GM11168 (cell line): ENCODE results near the gene LMNB1.
"Not testable (repeated sequence)": the region's sequence is repeated elsewhere in the genome, so short reads cannot be mapped to it uniquely, and the experiment has no call there.

ENCODE experiments used
- in situ Hi-C: fragments of 300-500 bp; cut with MboI; formaldehyde crosslinking; loops from one replicate; pipeline ENCODE4 v1.12.0; 2022; ENCODE audit warnings: low sequenced_read_pairs; ENCODE audit not compliant: unreplicated experiment

LMNB1 gene

GRCh38 chr5:126852841-126853271, 75.9 kb downstream of the LMNB1 start:
- in situ Hi-C loops, result no loop called here

- in situ Hi-C loops, result not testable (repeated sequence)
Measured at GRCh38 chr5:126853541-126854307, 76.8 kb downstream of the LMNB1 start.

DNA sequence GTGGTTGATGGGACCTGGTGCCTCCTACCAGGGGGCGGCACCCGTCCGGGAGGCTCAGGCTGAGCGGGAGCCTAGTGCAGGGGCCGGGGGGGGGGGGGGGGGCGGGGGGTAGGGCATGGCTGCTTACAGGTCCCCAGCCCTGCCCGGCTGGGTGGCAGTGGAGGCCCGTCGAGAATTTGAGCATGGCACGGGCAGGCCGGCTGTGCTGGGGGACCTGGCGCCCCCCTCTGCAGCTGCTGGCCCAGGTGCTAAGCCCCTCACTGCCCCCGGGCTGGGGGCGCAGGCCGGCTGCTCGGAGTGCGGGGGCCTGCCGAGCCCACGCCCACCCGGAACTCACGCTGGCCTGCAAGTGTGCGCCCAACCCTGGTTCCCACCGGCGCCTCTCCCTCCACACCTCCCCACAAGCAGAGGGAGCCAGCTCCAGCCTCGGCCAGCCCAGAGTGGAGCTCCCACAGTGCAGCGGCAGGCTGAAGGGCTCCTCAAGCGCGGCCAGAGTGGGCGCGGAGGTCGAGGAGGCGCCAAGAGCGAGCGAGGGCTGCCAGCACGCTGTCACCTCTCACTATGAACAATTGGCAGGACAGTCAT, 77.7 kb downstream of the LMNB1 start:
- in situ Hi-C loops, result no loop called here

DNA sequence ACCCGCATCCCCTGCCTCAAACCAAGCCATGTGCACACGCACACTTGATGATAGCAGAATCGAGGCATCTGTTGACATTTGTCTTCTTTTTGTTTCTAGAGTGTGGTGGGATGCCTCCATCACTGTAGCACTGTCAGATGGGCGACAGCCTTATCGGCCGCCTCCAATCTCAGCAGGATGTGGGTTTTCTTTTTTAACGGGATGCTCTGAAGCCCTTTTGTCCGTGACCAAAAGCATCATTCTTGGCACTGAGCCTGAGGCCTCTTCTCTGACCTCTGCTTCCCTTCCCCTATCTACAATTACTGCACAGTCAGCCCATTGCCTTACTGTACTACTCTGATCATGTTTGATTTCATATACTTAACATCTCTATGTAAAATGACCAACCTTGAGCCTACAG, 78.3 kb downstream of the LMNB1 start:
- in situ Hi-C loops, result no loop called here

- in situ Hi-C loops, result no loop called here
Measured at GRCh38 chr5:126857472-126858410, 80.8 kb downstream of the LMNB1 start.

- in situ Hi-C loops, result no loop called here
Measured at GRCh38 chr5:126858441-126858840, 81.5 kb downstream of the LMNB1 start.

DNA sequence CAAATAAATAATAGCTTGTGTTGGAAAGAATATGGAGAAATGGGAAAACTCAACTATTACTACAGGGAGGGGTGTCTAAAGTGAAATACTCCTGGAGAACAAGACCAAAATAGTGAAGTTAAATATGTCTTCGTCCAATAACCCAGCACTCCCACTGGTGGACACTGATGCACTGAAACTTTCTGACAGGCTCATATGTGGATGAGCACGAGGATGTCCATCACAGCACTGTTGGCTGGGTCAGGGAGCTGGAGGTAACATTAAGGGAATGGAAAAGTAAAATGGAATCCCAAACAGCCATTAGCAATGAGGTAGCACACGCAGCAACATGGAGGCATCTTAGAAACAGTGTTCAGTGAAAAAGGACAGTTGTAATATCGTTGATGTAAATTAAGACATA, 86.5 kb downstream of the LMNB1 start:
- in situ Hi-C loops, result loop anchor here (5.0 kb wide), 1 partner anchor 54 kb away; no protein-coding TSS in a partner anchor

- in situ Hi-C loops, result loop anchor here (5.0 kb wide), 1 partner anchor 53 kb away; no protein-coding TSS in a partner anchor
Measured at GRCh38 chr5:126864042-126864688, 87.2 kb downstream of the LMNB1 start.

DNA sequence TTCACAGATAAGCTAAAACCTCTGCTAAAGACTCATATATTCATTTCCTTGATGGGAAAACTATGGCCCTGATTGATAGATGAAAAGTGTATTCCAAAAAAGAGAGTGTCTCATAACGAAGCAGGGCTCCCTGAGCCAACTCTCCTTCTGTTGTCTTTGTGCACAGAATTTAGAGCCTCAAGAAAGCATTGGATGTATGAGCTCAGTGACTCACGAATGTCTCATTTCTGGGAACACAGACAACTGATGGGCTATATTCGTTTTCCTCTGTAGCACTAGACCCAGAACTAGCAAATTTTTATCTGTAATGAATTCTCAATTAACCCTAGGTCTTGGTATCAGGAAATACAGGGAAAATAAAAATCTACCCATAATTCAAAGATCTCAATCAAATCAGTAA, 88.4 kb downstream of the LMNB1 start:
- in situ Hi-C loops, result no loop called here

DNA sequence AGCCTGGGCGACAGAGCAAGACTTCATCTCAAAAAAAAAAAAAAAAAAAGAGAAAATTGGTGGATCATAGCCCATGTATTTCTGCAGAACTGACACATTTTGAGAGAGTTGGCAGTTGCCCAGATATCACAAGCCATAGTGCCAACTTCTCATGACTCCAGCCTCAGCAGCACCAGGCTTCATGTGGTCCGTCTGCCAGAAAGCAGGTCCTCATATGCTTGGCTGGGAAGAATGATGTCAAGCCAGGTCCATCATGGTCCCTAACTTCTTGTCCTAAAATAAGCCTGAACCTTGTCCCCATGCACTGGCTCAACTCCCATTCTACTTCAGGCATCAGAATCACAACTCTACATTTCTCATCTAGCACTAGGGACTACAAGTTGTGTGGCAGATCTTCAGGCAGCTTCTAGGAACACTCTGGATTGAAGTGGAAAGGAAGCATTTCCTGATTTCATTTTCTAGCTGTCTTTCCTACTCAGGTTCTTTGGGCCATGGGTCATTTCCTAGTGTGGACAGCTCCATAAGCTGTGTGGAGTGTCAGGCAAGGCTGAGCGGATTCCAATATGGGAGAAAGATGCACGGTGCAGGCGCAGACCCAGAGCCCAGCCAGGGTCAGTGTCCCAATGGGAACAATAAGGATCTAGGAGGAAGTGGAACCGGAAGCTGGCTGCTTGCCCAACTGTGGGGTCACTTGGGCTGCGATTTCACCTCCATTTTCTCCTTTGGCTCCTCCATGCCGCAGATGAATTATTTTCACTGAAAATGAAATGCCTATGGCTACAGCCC, 90.1 kb downstream of the LMNB1 start:
- in situ Hi-C loops, result no loop called here

DNA sequence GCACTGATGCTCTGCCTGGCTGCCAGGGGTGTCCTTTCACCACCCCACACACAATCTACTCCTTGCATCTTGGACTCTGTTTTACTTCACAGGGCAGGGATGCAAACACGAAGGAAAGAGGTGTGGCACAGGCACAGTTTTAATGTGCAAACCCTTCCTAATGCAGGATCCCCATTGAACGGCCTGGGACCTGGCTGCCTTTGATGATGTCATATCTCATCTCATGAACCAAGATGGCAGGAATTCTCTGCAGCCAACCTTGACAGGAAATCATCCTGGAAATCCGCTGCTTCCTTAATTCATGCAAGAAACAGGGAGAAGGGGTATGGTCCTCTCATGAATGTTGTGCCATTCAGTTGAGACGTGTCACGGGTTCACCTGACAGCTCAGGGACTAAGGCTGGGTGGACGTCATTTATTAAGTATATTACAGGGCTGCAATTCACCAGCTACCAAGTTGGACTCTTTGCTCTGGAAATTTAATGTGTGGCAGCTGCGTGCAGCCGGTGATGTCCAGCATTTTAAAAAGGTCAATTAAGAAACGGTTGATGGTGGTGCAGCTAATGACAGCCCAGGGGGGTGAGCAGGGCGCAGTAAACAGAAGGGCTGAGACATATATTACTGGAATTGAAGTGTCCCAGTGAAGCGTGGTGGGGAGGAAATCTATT, 91.5 kb downstream of the LMNB1 start:
- in situ Hi-C loops, result no loop called here

- in situ Hi-C loops, result no loop called here
Measured at GRCh38 chr5:126869005-126869451, 92.1 kb downstream of the LMNB1 start.

DNA sequence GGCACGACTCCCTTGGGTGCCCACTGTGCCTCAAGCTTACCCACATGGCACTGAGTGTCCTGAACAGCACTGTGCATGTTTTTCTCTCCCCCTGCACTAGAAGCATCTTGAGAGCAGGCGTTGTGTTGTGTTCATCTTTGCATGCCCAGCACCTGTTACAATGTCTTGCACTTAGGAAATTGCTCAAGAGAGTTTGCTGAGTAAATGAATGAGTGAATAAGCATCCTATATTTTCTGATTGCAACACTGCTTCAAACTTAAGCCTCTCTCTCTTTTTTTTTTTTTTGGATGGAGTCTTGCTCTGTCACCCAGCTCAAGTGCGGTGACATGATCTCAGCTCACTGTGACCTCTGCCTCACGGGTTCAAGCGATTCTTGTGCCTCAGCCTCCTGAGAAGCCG, 94.5 kb downstream of the LMNB1 start:
- in situ Hi-C loops, result no loop called here

DNA sequence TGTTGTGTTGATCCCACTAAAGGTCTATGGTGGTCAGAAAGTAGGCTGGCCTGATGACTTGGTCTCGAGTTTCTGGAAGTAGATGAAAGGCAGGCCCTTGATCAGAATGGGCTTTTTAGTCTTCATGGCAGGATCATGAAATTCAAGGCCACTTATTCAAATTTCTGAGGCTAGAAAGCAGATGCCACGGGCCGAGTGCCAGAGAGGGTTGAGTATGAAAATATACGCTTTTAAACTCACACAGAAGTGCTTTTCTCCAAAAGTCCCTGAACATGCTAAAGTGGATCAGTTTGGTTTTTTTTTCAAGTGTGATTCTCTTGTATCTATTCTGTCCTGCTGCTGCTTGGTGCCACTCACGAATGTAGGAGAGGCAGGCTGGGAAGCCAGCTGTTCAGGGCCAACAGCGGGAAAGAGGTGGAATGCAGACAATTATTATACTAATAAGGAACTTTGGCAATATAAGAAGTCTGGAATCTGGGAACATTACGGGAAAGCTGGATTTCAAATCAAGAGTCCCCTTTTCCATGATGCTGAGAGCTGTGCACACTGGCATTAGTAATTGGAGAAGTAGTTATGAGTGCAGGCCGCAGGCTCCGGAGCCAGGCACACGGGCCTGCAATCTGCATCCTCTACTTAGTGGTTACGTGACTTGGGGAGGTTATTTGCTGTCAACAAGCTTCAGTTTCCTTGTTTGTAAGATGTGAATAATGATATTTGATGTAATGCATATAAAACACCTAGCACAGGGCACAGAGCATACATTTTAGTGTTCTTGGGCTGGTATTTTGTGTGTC, 95.8 kb downstream of the LMNB1 start:
- in situ Hi-C loops, result no loop called here

DNA sequence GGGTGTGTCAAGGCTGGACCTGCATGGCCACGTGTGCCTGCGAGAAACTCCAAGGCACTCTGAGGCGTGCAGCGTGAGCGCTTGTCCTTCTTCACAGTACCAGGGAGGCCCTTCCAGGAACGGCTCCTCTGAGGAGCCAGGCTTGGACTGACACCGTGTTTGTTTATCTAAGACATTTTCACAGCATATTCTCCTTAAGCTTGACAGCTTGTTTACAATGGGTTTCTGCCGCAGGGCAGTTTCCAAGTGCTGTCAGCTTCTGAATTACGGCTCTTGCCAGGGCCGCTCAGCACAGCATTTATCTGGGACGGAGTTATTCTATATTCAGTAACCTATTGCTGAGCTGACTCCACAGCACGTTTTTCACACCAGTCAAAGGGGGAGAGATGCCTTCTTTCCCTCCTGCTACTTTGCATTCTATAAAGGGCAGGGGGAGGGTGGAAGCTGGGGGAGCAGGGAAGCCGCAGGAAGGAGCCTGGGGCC, 98.4 kb downstream of the LMNB1 start:
- in situ Hi-C loops, result no loop called here

DNA sequence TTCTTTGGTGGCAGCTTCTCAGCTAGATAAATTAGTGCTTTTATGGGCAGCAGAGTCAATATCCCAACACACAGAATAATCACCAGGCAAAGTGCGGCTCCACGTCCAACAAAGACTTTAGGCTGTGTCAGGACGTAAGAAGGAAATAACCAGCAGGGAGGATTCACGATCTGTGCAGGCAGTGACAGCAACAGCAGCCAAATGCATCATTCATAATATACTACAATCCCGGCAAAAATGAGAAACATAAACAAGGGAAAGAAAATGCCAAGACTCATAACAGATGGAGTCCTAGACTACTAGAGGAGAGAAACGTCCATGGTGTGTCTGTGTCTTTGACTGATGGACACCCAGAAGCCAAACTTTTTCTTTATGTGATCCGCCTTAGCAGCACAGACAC, 100.7 kb downstream of the LMNB1 start:
- in situ Hi-C loops, result no loop called here

GRCh38 chr5:126878085-126878484, 101.1 kb downstream of the LMNB1 start:
- in situ Hi-C loops, result no loop called here

DNA sequence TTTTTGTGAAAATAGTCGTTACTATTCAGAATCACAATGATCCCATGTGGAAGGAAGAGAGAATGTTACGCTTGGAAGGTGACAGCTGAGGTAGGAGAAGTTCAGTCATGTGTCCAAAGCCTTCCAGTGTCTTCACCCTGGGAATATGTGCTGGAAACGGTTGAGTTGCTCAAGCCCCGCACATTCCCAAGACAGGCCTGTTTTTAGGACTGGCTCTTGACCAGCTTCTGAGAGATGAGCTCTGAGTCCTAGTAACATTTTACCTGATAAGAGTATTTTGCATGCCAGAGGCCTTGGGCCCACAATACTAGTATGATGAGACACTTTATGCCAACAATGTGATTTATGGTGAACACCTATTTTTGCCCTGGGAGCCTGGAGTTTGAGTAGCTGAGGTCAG, 101.7 kb downstream of the LMNB1 start:
- in situ Hi-C loops, result no loop called here
